Measurements from ENCODE around the gene SHC3.
A peak's percentile ranks its signal among the peaks of the same experiment; 100 is the strongest.

Gene SHC3

DNA sequence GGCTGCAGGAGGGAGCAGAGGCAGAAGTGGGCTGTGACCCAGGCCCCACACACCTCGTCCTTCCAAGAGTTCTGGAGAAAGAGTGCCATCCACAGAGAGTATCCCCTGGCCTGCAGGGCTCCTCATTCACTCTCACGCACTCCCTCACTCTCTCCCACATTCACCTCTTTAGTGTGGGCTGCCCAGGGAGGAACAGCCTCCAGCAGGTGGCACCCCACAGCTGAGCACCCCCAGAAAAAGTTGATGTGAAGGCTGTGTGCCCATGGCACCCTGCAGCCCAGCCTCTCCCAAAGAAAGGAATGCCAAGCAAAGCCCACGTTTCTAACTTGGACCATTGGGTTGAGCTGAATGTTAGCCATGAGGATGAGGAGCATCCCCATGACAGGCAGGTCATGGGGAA, 4.5 kb upstream of the SHC3 start:
- ATAC-seq: no peak

DNA sequence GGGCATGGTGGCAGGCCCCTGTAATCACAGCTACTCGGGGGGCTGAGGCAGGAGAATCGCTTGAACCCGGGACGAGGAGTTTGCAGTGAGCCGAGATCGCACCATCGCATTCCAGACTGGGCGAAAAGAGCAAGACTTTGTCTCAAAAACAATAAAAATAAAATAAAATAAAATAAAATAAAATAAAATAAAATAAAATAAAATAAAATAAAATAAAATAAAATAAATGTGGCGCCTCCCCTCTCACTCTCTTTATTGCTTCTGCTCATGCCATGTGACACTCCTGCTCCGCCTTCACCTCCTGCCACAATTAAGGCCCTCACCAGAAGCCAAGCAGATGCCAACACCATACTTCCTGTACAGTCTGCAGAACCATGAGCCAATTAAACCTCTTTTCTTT, 3.8 kb upstream of the SHC3 start:
- ATAC-seq: no peak

DNA sequence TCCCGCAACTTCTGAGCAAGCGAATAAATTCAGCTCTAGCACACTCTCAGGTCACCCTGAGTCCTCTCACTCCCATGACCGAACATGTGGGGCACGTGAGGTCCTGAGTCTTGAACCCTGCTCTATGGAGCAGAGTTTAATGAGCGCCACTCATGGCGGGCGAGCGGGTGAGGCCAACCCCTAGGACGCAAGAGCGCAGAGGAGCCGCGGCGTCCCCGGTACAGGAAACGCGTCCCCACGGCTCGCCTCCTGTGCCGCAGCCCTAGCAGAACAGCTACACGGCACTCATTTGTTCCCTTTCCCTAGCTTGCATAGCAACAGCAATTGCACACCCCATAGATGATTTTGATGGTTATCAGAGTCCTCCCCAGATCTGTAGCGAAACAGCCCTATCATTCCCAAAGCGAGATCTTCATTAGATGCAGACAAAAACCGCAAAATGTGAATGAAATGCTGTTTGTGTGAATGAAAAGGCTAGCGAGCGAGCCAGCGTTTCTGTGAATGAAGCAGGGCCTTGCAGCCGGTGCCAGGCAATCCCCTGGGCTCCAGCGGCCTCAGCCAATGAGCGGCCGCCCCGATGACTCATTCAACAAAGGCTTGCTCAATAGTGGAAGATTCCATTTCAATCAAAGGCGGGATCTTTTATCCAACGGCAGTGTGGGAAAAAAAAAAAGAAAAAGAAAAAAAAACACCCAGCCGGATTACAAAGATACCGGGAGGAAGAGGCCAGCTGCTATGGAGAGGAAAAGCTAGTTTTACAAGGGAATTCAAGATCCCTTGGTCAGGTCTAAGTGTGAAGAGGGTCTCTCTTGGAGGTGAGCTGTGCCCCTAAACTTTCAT, 1.5 kb upstream of the SHC3 start:
- peak in 1 of 2 donors; percentile 74 for ATAC-seq

DNA sequence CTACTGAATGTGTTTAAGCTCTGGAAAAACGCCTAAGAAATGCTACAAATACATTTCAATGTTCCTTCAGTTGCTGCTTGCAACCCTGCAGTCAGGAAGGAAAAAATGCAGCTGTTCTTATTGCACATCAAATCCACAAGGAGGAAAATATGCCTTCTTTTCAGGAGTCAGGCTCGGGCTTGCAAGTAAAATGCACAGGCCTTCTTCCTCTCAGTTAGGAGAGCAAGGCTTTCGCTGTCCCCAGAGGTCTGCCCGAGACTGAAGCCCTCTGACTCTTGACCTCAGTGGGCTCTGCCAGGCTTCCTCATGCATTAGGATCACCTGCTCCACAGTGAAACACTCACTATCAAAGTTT, 899 bp upstream of the SHC3 start:
- ATAC-seq: no peak

DNA sequence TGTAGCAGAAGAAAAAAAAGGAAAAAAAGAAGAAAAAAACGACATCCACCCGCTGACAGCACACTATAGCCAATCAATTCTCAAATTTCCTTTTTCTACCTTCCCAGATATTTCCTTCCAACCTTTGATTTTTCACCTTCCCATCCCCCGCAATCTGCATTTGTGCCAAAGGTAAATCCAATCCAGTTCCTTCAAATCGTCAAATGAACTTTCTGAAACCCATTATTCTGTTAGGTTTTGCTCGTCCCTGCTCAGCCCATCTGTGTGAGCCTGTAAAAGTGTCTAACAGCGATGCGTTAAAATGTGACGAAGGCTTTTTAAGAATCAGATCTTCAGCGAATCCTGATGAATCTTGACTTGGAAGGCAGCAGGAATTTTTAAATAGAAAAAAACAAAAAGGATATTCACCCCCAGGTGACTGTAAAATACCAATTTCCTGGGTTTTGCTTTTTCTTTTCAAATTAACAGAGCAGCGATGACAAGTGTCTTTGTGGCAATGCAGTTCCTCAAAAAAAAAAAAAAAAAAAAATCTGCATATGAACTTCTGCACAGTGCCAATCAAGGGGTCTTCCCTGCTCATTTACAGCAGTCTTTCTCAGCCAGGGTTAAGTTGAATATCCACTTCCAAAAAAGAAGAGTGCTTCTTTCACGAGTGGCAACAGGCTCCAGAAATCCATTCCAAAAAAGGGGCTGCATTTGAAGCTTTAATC, 367 bp upstream of the SHC3 start:
- ATAC-seq: no peak

DNA sequence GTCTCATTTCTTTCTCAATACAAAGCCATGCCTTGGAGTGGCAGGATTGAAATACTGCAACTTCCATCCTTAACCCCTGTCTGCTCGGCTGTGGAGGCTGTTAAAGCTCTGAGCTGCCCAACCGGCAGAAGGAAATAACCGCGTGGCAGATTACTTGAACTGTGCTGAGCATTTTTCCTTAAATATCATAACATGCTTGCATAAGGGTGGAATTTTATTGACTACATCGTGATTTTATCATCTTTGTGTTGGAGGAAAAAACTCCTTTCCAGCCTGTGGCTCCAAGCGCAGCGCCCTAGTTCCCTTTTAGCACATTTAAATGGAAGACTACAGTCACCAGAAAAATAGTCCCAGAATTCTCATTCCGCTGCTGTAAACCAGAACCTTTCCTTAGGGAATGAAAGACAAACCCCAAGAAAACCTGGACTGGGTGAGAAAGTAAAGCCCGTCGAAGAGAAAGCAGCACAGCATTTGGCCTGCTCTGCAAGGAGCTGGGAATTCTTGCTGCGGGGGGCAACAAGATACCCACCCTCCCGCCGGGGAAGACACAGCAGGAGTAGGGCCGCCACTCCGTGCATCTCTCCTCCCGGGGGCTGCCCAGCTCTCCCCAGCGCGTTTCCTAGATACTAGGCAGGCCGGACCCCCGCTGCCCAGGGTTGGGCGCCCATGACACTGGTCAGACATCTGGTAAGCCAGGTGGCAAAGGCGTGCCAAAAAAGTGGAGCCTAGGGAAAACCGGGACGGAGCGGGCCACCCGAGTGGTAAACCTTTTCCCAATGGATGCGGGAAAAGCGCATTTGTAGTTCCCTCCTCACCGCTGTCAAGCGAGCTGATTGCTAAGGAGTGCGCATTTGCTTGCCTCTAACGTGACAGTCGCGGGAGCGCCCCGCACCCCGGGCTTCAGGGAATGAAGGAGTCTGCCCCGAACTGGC, 1.3 kb downstream of the SHC3 start:
- ATAC-seq: no peak

DNA sequence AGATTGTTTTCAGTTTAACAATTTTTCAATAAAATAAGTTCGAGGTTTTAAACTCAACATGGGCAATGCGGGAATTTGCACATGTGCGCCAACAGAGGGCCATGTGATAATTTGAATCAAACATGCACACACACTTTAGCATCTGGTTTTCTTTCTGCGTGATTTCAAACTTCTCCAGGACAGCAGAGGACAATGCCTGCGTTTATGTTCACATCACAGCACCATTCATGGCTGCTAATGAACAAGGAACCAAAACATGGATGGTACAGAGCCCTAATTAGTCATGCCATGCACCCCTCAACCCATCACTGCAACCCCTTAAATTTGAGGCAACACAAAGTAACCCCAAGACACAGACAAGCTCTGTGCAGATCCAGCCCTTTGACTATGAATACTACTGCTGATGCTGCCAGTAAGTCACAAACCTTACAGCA, 2.8 kb downstream of the SHC3 start:
- ATAC-seq: no peak

DNA sequence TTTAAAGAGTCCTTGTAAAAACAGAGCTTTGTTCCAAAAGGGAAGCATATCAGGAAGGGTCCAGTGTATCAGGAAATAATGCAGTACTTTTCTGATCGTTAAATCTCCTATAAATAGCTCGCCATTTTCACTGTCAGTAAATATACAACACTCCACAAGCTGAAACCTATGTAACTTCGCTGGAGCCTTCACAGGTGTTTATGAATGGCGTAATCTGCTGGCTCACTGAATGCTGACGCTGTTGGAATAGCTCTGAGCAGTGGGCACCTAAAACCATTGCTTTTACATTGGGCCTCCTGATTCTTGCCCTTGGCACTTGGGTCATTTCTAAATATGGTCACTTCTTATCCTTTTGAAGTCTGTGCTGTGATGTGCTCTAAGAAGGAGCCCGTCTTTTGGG, 4.3 kb downstream of the SHC3 start:
- ATAC-seq: no peak

DNA sequence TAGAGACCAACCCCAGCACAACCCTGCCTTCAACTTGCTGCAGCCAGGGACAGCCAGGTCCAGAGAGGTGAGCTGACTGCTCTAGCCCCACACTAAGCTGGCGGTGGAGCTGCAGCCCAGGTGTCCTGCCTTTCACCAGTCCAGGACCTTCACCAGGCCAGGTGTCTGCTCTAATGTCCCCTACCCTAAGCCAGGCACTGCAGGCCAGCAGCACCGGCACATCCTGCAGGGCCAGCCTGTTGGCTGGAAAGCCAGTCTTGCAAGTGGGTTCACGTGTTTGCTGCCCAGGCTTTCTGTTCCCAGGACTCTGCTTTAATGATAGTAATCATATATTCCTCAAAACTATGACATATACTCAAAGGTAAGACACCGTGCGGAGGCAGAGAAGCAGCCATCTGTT, 5.5 kb downstream of the SHC3 start:
- no peak for ATAC-seq

DNA sequence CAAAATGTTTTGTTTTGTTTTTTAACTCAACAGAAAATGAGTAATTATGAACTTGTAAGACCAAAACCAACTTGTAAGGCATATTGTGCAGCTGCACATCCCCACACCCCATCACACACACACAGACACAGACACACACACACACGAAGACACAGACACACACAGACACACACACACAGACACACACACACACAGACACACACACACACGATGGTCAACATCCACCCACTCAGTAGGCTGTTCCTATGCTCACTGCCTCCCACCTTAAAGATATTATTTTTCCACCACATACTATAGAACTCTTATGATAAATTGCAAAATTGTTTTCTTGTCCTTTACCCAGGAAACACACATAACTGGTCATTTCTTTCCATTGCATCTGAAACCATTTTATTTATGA, 6.2 kb downstream of the SHC3 start:
- no peak for ATAC-seq

DNA sequence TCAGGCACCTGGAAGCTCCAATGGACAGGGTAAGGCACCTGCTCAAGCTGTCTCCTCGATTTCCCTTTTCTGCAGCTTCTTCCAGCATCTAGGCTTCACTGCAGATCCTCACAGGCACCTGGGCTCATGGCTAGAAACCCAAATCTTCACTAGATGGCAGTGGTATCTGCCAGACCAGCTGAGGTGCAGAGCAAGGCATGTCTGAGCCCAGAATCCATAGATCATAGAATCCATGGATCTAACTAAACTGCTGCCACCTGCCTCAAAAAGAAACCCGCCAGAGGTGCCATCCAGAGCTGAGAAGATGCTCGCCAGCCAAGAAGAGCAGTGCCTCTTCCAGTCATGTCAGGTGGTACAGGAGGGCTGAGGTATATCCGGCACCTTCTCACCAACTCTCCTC, 6.9 kb downstream of the SHC3 start:
- ATAC-seq: no peak

DNA sequence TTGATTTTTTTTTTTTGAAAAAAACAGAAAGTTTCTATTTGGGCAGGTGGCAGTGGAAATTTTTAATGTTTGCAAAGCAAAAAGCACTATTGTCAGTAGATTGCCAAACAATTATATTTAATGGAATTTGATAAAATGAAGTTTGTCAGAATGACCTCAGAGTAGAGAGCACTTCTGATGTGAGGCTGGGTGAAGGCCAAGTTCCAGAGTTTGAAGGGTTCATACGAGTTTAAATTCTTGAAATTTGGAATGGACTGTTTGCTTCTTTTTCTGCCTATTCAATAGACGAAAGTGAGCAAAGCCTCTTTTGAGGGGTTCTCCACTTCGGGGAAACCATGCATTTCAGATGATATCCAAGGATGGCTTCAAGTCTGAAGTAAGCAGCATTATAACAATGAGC, 7.4 kb downstream of the SHC3 start:
- no peak for ATAC-seq

DNA sequence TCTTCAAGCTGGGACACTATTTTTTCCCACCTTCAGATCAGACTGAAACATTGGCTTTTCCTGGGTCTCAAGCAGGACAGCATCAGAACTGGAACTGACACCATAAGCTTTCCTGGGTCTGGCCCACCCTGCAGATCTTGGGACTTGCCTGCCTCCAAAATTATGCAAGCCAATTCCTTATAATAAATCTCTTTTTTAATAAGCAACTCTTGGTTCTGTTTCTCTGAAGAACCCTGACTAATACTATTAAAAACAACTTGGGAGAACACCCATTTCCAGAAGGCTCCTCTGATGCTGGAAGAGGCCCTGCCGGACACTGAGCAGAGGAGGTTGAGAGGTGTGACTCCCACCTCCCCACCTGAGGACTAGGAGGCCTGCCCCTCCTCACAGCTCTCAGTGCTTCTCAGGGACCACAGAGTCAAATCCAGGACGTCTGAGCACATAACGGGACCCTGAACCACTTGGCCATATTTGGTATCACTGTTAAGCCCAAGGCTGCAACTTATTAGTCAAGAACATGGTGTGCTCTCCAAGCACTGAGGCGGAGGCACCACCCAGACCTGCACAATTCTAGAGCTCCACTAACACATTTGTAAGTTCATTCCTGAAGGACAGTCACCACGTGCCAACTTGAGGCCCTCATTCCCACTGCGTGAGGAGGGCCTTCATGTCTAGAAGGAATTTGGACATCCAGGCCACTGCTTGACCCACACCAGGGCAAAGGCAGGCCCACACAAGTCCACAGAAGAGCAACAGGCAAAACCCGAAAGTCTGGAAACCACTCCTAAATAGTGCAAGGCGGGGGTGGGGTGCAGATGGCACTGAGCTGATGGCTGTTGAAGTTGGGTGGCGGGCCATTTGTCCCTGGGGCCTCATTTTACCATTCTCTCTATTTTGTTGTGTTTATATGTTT, 9.5 kb downstream of the SHC3 start:
- ATAC-seq: no peak

DNA sequence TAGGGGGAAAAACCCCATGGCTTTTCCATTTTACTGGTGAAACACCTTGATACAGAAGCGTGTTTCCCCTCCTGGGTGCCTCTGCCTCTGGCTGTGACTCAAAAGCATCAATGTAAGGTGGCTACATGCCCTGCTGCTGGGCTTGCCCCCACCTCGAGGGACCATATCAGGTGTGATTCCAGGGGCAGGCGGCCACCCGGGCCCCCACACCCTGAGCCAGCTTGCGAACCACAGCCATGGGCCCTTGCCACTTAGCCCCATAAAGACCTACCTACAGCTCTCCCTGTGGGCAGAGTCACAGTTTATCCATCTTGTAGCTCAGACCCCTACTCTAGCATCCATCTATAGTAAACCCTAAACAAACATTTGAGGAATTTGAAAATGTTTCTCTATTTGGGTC, 10.8 kb downstream of the SHC3 start:
- peak in 1 of 2 donors; percentile 27 for ATAC-seq

DNA sequence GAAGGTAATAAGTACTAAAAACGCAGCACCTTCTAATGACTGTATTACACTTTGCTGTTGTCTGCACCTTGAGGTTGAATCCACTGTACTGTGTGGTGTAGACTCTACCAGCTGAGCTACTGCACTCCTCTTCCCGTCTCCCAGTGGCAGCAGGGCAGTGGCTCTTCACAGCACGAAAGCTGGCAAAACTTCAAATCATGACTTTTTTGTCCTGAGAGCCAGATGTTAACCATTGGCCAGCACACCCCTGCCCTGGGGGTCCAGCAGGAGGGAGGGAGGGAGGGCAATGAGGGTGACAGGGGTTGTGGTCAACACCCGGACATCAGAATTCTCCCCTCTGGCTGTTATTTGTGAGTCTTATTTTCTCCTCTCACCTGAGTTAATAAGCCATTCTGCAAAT, 11.8 kb downstream of the SHC3 start:
- ATAC-seq: no peak

DNA sequence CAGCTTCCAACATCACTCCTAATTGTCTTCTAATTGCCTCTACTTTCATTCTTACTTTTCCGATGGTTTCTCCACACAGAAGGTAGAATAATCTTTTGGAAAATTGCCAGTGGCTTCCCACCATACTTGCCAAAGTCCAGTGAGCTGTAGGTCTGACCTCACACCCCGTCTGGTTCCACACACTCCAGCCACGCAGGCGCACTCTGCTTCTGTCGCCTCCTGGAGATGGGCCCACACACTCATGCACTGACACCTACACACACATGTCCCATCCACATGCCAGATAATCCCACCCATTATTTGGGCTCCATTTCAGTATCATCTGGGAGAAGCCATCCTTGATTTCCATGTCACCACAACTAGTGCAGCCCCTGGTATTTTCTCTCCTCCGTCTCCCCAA, 12.7 kb downstream of the SHC3 start:
- ATAC-seq: no peak

DNA sequence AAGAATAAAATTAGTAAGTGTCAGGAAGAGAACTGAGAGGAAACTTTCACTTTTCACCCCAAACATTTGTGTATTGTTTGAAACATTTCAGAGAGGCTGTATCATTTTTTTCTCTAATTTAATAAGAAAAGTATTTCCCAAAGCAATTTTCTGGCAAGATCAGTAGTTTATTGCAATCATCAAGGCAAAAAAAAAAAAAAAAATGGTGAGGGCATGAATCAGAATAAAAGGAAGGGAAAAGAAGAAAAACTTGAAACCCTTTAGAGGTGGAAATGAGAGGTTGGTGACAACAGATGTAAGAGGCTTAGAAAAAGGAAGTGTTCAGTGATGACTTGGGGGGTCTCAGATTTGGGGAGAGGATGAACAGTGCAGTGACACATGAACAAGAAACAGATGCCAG, 13.3 kb downstream of the SHC3 start:
- ATAC-seq: no peak

DNA sequence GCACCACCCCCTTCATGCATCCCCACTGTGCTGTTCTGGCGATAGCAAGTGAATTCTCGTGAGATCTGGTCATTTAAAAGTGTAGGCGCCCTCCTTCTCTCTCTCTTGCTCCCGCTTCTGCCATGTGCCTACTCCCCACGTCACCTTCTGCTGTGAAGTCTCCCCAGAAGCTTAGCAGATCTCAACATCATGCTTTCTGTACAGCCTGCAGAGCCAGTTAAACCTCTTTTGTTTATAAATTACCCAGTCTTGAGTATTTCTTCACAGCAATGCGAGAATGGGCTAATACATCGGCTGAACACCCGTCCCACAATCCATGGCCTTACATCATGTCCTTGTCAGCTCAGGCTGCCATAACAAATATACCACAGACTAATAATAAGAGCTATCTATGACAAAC, 17.4 kb downstream of the SHC3 start:
- ATAC-seq: no peak

DNA sequence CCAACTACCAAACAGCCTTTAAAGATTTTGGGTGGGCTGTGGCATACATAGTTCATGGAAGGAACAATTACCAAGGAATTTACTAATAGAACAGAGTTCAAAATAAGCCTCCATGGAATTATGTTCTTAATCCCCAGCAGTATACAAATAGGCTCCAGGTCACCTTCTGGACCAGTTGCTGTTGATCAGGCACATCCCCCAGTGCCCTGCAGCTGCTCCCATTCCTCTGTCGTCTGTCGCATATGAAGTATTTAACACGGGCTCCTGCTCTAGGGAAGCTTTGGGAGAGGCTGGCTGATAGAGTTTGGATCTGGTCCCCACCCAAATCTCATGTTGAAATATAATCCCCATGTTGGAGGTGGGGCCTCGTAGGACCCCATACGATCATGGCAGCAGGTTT, 17.8 kb downstream of the SHC3 start:
- no peak for ATAC-seq

DNA sequence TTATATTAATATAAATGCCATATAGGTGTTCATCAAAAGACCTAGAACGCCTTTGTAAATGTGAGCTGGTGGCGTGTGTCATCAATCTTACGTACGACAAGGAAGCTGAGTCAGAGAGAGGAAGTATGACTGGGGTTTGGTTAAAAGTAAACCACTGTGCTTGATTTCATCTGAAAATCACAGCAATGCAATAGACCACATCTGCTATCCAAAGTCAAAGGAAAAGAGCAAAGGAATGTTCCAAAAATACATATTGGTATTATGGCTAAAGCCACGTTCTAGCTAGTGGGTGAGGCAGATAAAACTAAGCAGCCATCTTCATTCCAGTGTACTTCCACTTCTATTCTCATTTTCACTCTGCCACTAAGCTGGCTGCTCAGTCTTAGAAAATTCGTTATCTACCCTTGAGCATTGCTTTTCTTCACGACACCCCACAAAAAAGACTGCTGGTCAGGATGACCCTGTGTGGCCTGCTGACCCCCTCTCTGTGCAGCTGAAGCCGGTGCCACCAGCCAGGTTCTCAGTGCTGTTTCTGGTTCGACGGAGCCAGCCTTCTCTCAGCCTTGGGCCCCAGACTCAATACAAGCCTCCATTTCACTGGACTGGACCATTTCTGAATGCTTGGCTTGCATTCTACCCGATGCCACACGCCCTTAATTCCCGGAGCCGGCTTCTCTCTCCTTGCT, 23.8 kb downstream of the SHC3 start:
- ATAC-seq: peak; percentile 81 to 83

DNA sequence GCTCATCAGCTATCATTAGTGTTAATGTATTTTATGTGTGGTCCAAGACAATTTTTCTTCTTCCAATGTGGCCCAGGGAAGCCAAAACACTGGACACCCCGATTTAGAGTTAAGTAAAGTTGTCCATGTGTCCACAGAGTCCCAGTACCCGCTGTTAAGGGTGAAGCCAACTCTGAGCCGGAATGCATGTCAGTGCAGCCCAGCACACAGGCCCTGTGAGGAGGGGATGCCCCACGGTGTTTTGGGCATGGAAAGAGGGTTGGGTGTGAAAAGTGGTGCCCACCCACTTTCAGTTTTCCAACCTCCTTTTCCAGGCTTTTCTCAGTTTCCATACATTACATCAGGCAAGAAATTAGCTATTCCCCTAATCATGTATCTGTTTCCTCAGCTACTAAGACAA, 24.4 kb downstream of the SHC3 start:
- no peak for ATAC-seq

Measured in activated CD4-positive, CD25-positive, alpha-beta regulatory T cell treated with anti-CD3 and anti-CD28 coated beads, Interleukin-2, amount 50 U/mL, for 24 hours (primary cell).